A673 (cell line): ENCODE data around the gene CNOT8. TPM values are rescaled to one million over a fixed set of nuclear protein-coding genes. Genes with fewer than 3 reads are reported as not detected.
A peak's percentile ranks its signal among the peaks of the same experiment; 100 is the strongest.

Source experiments
- BruUV-seq: library from RNA; stranded (reverse); fragments of 400-500 nt; replicated peaks from 2 replicates; lab custom pipeline; 2021; lab: Mats Ljungman, UMichigan
- CTCF ChIA-PET: fragments of 300-600 bp; sonication (Branson Sonifier 250); formaldehyde crosslinking; loops from one replicate; lab custom pipeline; 2022; ENCODE audit warnings: antibody characterized with exemption; lab: Charles Lee
- POLR2A ChIA-PET: fragments of 300-600 bp; sonication (Branson Sonifier 250); formaldehyde crosslinking; loops from one replicate; lab custom pipeline; 2022; ENCODE audit warnings: antibody characterized with exemption; ENCODE audit not compliant: low non-redundant PET; lab: Charles Lee
- DNase-seq: peaks from one replicate; pipeline ENCODE4 v3.0.0-alpha.2; 2015; ENCODE audit warnings: low spot score
- H3K27ac ChIP-seq: fragments of 200-600 bp; sonication (generic); 2 replicates; pipeline ENCODE4 v1.5.1; 2016; ENCODE audit warnings: mixed run types, low read depth, mild to moderate bottlenecking, mixed read lengths, antibody characterized with exemption, low read length; ENCODE audit not compliant: poor library complexity, severe bottlenecking
- H3K27me3 ChIP-seq: fragments of 200-600 bp; sonication (generic); replicated peaks from 2 replicates; pipeline ENCODE4 v1.6.1; 2017; ENCODE audit warnings: mixed run types, low read depth, mild to moderate bottlenecking, mixed read lengths, antibody characterized with exemption, low read length; ENCODE audit not compliant: insufficient read depth, poor library complexity
- H3K36me3 ChIP-seq: fragments of 200-600 bp; sonication (generic); 2 replicates; pipeline ENCODE4 v1.6.1; 2016; ENCODE audit warnings: mixed run types, mild to moderate bottlenecking, mixed read lengths, antibody characterized with exemption, low read length; ENCODE audit not compliant: insufficient read depth, poor library complexity, severe bottlenecking
- H3K4me1 ChIP-seq: fragments of 200-600 bp; sonication (generic); 2 replicates; pipeline ENCODE4 v1.6.1; 2017; ENCODE audit warnings: mixed run types, mild to moderate bottlenecking, mixed read lengths, antibody characterized with exemption, low read length; ENCODE audit not compliant: insufficient read depth, poor library complexity, severe bottlenecking
- H3K4me3 ChIP-seq: fragments of 200-600 bp; sonication (generic); 2 replicates; pipeline ENCODE4 v1.5.1; 2016; ENCODE audit warnings: low read depth, mixed run types, mild to moderate bottlenecking, mixed read lengths, low read length; ENCODE audit not compliant: poor library complexity, severe bottlenecking
- H3K9me3 ChIP-seq: fragments of 200-600 bp; sonication (generic); 2 replicates; pipeline ENCODE4 v1.6.1; 2016; ENCODE audit warnings: mixed run types, low read depth, mild to moderate bottlenecking, mixed read lengths, antibody characterized with exemption, low read length; ENCODE audit not compliant: poor library complexity, severe bottlenecking
- EZH2 ChIP-seq: fragments of 200-600 bp; sonication (generic); IDR thresholded peaks from 2 replicates; pipeline ENCODE4 v1.6.1; 2017; ENCODE audit warnings: borderline replicate concordance, low read depth, mild to moderate bottlenecking, mixed read lengths, antibody characterized with exemption, low read length; ENCODE audit not compliant: poor library complexity, severe bottlenecking
- intact Hi-C: fragments of 100-400 bp; cut with micrococcal nuclease; formaldehyde crosslinking; loops from one replicate; pipeline ENCODE4 v1.10.0; 2022; ENCODE audit not compliant: unreplicated experiment
- total RNA-seq: library from RNA; stranded (reverse); gene quantifications from 2 replicates; pipeline ENCODE4 v1.2.3, GENCODE V29; 2021
- TF ChIP-seq, protein P1 (sequence below): fragments of 300-800, 200-600 bp; sonication (generic); conservative IDR thresholded peaks from 2 replicates; pipeline ENCODE4 v1.5.1; 2017; ENCODE audit warnings: low read depth, mild to moderate bottlenecking, antibody characterized with exemption, low read length, moderate library complexity, mixed read lengths

Gene CNOT8
- total RNA-seq, 1 experiment from 2014 or later, result 45.2 TPM

DNA sequence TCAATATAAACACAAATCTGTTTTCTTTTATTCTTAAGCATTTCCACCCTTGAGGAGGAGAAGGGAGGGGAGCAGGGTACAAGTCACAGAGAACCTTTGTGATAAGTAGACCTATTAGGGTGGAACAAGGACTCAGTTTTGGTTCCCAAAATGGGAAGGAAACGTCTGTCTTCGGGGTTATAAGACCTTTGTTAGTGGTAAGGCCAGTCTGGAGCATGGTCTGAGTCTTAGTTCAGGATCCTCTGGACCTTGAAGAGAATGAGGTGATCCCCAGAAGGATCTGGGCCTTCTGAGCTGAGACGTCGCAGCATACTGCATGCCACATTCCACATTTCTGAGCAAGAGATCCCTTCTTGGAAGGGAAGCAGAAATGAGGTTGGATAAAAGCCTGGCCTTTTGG is 45.3 kb upstream of the CNOT8 start:
- ChIA-PET POLR2A (no interaction called here), CTCF (no interaction called here)
- no peak for DNase-seq
- H3K4me3 ChIP-seq, result no peak overlapping the region
- intact Hi-C loops, result loop anchor here (5.0 kb wide), 1 partner anchor 56 kb away; the partner anchor contains the start of gene LARP1
- no peaks in the 10 kb centered on the region for H3K27me3 ChIP-seq
- peaks cover 90% of the 10 kb centered on the region for H3K36me3 ChIP-seq
- H3K9me3 ChIP-seq, result no peaks in the 10 kb centered on the region
- no peaks in the 10 kb centered on the region for H3K4me1 ChIP-seq
- H3K27ac ChIP-seq, result no peak overlapping the region
- BruUV-seq, result no TSS peak
- TF ChIP-seq, protein P1, sequence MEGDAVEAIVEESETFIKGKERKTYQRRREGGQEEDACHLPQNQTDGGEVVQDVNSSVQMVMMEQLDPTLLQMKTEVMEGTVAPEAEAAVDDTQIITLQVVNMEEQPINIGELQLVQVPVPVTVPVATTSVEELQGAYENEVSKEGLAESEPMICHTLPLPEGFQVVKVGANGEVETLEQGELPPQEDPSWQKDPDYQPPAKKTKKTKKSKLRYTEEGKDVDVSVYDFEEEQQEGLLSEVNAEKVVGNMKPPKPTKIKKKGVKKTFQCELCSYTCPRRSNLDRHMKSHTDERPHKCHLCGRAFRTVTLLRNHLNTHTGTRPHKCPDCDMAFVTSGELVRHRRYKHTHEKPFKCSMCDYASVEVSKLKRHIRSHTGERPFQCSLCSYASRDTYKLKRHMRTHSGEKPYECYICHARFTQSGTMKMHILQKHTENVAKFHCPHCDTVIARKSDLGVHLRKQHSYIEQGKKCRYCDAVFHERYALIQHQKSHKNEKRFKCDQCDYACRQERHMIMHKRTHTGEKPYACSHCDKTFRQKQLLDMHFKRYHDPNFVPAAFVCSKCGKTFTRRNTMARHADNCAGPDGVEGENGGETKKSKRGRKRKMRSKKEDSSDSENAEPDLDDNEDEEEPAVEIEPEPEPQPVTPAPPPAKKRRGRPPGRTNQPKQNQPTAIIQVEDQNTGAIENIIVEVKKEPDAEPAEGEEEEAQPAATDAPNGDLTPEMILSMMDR, result no peak
- TF ChIP-seq EZH2, result no peak

DNA sequence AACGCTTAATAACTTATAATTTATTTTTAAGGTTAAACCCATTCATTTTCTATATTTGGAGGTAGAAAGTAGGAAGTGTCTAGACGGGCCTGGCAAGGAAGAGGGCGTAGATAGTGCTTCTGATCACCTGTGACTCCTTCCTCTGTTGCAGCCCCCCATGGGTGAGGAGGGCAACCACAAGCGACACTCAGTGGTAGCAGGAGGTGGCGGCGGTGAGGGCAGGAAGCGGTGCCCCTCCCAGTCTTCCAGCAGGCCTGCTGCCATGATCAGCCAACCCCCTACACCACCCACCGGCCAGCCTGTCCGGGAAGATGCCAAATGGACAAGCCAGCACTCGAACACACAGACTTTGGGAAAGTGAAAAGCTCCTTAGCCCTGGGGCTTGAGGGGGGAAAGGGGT is 44.7 kb upstream of the CNOT8 start:
- intact Hi-C loops, result loop anchor here (5.0 kb wide), 1 partner anchor 56 kb away; the partner anchor contains the start of gene LARP1
- BruUV-seq, result no TSS peak
- CTCF ChIA-PET, result interaction anchor here (0.6 kb wide), 1 partner anchor 18 kb away, joined by 6 read pairs; no protein-coding TSS in a partner anchor
- Histone ChIP-seq H3K9me3 (no peaks in the 10 kb centered on the region), H3K27ac (no peak overlapping the region), H3K27me3 (no peaks in the 10 kb centered on the region), H3K4me1 (no peaks in the 10 kb centered on the region), H3K4me3 (no peak overlapping the region), H3K36me3 (peaks cover 86% of the 10 kb centered on the region)
- POLR2A ChIA-PET, result no interaction called here
- no peak for DNase-seq
- TF ChIP-seq, protein P1, result no peak
- TF ChIP-seq EZH2, result no peak

DNA sequence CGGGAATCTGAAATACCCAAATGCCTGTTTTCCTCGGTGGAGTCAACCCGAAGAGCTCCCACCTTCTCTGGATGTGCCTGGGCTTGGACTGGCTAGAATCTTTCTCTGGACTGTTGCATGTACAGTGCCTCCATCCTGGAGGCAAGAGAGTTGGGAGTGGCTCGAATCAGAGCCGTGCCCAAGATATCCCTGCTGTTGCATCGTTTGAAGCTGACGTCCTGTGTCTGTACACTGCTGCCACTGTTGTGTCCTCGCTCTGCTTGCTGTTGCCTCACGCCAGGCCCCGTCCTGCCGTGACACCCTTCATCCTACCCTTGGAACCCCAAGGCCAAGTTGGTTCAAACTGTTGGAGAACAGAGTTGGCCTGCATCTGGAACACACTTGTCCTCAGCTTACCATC is 43.4 kb upstream of the CNOT8 start:
- Histone ChIP-seq H3K27ac (peak overlapping the region; percentile 37), H3K27me3 (no peaks in the 10 kb centered on the region), H3K36me3 (peaks cover 75% of the 10 kb centered on the region), H3K4me1 (no peaks in the 10 kb centered on the region), H3K4me3 (no peak overlapping the region), H3K9me3 (no peaks in the 10 kb centered on the region)
- POLR2A ChIA-PET, result no interaction called here
- intact Hi-C loops, result no loop called here
- BruUV-seq, result no TSS peak
- TF ChIP-seq, protein P1, result no peak
- no peak for TF ChIP-seq EZH2
- CTCF ChIA-PET, result no interaction called here
- DNase-seq, result no peak
